CD4-positive, alpha-beta T cell treated with Interleukin-17A for 4 hours (primary cell): Measurements from ENCODE around the gene GNE.
"Not testable (repeated sequence)": the region's sequence is repeated elsewhere in the genome, so short reads cannot be mapped to it uniquely, and the experiment has no call there.

Experiments
- DNase-seq: peaks from one replicate; pipeline ENCODE4 v3.0.0-alpha.2; 2020; ENCODE audit warnings: mixed read lengths

GNE gene

DNA sequence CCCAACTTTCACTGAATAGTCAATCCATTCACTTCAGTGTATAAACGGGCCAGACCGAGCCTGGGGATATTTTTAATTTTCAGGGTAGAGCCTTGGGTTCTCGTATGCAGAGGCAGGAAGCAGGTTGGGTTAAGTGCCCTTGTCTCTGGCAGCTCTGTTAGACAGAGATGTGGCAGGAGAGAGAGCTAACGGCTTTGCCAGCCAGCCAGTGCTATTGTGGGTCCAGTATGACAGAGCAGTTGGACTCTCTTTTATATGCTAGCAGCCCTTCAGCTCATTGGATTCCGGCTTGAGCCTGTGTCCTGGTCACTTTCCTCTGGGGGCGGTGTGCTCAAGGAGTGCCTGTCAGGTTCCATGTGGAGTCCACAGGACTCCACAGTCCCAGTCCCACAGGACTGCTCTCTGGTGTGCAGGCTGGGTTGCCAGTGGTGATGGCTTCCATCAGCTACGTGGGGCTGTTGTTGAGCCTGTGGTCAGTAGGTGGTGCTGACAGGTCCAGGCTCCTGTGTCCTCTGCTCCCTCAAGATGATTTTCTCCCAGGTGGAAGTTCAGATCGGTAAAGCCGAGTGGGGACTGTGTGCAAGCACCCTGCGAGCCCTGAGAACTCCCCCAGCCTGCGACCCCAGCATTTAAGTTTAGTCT, 53.2 kb downstream of the GNE start:
- no peak for DNase-seq

DNA sequence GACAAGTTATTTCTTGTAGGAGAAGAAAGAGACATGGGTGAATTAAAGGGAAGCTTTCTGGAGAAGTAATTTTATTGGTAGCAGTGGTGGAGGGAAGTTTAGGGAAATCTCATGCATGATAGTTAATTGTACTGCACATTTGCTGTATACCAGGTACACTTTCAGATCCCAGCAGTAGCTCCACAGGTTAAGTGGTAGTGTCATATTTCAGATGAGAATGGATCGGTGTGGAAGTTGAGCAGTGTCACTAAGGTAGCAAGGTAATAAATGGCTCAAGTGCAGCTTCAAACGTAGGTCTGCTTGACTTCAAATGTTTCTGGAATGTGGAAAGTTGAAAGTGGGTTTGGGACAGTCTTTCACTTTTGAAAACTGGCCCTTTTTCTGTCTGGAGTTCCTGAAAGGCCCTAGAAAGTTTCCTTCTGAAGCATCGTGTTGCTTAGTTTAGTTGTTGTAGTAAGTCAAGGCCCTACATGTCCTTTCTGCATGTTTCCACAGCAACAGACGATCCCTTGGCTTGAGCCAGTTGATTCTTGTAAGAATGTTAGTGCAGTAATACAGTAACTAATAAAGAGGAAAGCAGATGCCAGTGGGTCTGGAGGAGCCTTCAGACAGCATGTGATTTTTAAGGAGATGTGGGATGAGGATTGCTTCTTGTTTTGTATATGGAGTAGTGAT, 63.8 kb downstream of the GNE start:
- no peak for DNase-seq

DNA sequence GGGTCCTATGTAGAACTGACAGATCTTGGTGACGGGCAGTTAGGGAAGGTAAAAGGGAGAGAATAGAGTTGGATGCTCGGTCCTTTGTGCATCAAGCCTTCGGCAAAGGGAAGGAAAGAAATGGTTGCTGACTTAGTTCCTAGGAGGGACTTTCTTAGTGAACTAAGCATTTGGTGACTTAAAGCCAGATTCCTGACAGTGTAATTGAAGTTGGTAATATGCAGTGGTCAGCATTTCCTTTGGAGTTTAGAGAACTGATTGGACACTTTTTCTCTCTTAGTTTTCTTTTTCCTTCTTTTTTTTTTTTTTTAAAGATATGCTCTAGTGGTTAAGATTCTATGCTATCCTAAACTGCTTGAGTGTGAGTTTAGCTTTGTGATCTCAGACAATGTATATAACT, 65.2 kb downstream of the GNE start:
- DNase-seq: no peak

DNA sequence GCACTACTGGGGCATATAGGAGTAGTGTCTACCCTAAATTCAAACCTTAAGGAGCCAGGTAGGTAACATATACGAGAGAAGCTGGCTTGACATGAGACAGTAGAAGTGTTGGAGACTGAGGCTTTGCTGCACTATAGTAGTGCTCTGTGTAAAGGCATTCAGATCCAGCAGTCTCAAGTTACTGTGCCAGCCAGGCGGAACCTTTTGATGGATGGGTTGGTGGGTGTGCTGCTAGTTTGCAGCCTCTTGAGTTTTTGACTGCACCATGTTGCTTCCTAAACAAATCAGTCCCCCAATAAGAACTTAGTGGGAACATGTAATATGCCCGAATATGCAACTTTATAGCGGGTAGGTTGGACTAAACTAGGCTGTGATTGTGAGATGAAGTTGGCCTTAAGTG, 66.1 kb downstream of the GNE start:
- no peak for DNase-seq

DNA sequence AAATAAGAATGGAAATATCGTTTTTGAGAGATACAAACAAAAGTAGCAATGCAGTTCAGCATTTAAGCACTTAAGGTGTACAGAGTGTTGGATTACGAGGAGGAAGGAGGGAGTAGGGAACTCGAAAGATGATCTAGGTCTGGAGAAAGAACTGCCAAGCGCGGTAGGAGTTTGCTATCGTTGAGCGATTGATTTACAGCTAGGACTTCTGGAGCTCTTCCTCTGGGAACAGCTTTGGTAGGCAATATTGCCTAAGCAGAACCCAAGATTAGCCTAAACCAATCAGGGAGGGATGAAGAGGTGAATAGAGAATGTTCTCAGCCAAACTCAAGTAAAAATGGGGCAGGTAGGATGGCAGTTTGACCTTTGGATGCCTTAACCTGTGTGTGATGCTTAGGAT, 66.6 kb downstream of the GNE start:
- no peak for DNase-seq

DNA sequence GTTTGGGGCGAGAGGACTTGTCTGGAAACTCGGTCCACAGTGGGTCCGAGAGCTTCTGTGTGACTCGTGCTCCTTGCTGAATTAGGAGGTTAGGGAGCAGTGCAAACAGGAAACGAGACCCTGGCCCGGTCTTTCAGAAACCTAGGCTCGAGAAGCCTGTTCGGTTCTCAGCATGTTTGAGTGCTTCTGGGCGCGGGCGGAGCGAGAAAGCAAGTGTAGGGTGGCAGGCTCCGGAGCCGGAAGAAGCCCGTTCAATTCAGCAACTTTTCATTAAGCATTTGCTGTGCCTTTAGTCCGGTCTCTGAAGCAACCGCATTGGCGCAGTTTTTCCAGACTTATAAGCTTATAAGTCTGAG, 67.0 kb downstream of the GNE start:
- peak; percentile 61 for DNase-seq

DNA sequence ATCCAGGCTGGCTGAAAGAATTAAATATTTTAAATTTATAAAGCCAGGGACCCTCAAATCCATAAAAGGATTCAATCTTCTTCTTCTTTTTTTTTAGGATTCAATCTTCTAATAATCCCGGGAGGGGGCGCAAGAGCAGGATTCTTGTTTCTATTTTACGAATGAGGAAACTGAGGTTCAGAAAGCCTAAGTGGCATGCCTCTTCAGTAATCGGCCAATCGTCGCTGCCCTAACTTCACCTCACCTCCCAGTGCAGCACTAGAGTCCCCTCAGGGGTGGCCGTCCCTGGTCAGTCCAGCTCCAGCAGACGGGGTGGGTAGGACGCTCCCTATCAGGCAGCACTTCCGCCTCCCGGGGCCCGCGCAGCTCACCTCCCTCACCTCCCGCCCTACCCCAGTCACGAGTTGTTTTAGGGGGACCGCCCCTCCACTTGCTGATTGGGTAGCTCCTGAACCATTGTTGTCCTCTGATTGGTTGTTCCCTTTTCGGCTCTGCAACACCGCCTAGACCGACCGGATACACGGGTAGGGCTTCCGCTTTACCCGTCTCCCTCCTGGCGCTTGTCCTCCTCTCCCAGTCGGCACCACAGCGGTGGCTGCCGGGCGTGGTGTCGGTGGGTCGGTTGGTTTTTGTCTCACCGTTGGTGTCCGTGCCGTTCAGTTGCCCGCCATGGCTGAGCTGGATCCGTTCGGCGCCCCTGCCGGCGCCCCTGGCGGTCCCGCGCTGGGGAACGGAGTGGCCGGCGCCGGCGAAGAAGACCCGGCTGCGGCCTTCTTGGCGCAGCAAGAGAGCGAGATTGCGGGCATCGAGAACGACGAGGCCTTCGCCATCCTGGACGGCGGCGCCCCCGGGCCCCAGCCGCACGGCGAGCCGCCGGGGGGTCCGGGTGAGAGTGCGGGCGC, 67.6 kb downstream of the GNE start, which contains the start of gene CLTA:
CLTA (plus strand) TSS at position 534 of the 902 bp plus-strand sequence; CDS start at position 670, 136 bp downstream.
- peak; percentile 93 for DNase-seq

DNA sequence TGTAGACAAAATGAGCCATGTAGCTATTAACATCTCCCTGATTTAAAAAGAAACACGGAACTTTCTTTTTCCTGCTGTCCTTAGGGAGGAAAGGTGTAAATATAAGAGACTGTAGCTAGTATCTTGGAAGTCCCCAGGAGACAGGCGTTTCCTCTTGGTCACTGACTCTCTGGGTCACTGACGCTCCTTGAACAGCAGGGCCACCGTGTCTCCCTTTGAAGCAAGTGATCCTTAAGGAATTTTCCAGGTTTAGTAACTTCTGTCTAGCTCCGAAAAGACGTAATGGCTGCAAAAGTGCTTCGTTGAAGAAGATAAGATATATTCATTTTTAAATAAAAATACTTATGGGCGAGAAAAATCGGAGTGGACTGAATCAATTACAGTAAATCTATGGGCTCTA, 68.3 kb downstream of the GNE start:
- DNase-seq: no peak

DNA sequence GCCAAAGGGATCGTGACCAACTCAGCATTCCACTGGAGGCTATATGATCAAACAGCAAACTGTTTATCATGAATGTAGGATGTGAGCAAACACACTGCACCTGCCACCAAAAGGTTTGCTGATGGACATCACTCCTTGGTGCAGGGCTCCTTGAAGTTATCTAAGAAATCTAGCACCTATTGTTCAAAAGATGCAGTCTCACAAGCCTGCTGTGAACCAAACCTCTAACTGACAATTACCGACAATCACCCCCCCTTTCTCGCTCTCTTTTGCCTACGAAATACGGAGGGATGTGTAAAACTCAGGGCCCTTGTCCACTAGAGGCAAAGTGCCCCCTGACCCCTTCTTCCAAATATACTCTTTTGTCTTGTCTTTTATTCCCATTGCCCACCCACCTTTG, 70.0 kb downstream of the GNE start:
- no peak for DNase-seq

DNA sequence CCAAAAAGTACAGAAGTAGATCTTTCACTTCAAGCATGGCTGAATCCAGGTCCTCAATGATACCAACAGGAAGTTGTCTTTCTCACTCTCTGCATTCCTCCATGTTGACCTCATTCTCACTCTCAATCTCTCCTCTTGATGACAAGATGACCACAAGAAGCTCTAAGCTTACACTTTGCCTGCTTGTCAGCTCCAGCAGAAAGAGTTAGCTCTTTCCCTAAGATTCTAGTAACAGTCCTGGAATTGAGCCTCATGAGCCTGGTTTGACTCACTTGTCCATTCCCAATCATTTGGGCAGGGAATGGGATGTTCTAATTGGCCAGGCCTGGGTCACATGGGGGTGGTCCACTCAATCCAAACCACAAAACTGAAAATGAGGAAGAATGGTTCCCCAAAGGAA, 70.8 kb downstream of the GNE start:
- DNase-seq: no peak

DNA sequence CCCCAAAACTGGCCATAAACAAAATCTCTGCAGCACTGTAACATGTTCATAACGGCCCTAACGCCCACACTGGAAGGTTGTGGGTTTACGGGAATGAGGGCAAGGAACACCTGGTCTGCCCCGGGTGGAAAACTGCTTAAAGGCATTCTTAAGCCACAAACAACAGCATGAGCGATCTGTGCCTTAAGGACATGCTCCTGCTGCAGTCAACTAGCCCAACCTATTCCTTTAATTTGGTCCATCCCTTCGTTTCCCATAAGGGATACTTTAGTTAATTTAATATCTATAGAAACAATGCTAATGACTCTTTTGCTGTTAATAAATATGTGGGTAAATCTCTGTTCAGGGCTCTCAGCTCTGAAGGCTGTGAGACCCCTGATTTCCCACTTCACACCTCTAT, 78.0 kb downstream of the GNE start:
- DNase-seq: not testable (repeated sequence)

DNA sequence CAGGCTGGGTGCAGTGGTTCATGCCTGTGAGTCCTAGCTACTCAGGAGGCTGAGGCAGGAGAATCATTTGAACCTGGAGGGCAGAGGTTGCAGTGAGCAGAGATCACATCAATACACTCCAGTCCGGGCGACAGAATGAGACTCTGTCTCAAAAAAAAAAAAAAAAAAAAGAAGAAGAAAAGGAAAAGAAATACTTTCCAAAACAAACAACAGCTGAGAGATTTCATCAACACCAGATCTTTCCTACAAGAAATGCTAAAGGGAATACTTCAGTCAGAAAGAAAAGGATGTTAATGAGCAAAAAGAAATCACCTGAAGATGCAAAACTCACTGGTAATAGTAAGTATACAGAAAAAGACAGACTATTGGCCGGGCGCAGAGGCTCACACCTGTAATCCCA, 80.7 kb downstream of the GNE start:
- DNase-seq: no peak

DNA sequence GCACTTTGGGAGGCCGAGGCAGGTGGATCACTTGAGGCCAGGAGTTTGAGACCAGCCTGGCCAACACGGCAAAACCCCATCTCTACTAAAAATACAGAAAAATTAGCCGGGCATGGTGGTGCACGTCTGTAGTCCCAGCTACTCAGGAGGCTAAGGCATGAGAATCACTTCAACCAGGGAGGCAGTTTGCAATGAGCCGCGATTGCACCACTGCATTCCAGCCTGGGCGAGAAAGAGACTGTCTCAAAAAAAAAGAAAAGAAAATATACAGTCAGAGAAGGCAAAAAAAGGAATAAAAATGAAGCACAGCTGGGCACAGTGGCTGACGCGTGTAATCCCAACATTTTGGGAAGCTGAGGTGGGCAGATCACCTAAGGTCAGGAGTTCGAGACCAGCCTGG, 81.8 kb downstream of the GNE start:
- DNase-seq: not testable (repeated sequence)

DNA sequence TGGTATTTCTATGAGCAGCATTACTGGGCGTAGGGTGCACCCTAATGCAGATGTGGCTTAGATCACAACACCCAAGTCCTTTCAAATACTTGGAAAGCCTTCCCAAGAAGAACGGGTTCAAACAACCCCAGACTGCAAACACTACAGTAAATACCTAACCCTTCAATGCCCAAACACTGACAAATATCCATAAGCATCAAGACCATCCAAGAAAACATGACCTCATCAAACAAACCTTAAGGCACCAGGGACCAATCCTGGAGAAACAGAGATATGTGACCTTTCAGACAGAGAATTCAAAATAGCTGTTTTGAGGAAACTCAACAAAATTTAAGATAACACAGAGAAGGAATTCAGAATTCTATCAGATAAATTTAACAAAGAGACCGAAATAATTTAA, 83.0 kb downstream of the GNE start:
- DNase-seq: not testable (repeated sequence)

DNA sequence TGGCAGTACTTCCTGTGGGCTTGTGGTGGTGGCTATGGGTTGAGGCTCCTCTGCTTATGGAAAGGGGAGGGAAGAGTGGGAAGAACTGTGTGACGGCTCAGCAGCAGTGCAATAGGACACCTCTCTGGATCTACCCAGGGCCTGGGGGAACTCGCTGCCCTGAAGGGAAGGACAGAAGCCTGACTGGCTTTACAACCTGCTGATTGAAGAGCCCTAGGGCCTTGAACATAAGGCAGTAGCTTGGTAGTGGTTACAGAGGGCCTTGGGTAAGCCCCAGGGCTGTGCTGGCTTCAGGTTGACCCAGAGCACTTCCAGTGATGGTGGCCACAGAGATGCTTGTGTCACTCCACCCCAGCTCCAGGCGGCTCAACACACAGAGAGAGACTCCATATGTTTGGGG, 83.5 kb downstream of the GNE start:
- DNase-seq: no peak

DNA sequence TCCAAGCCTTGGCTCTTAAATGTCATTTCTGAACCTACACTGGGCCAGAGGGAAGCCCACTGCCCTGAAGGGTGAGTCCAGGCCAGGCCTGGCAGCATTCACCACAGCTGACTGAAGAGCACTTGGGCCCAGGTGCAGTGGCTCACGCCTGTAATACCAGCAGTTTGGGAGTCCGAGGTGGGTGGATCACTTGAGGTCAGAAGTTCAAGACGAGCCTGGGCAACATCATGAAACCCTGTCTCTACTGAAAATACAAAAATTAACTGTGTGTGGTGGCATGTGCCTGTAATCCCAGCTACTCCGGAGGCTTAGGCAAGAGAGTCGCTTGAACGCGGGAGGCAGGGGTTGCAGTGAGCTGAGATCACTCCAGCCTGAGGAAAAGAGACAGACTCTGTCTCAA, 84.0 kb downstream of the GNE start:
- no peak for DNase-seq

DNA sequence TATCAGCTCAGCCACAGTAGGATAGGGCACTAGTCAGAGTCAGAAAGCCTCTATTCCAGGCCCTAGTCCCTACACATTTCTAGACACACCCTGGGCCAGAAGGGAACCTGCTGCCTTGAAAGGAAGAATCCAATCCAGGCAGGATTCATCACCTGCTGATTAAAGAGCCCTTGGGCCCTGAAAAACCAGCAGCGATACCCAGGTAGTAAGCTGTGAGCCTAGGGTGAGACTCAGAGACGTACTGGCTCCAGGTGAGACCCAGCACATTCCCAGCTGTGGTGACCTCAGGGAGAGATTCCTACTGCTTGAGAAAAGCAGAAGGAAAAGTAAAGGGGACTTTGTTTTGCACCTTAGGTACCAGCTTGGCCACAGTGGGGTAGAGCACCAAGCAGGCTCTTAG, 84.4 kb downstream of the GNE start:
- DNase-seq: no peak

DNA sequence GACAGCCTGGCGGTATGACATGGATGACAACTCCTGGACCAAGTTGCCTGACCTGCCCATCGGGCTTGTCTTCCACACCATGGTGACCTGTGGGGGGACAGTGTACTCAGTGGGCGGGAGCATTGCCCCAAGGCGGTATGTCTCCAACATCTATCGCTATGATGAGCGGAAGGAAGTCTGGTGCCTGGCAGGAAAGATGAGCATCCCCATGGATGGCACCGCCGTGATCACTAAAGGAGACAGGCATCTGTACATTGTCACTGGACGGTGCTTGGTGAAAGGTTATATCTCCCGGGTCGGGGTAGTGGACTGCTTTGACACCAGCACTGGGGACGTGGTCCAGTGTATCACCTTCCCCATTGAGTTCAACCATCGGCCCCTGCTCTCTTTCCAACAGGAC, 87.7 kb downstream of the GNE start:
- DNase-seq: no peak

DNA sequence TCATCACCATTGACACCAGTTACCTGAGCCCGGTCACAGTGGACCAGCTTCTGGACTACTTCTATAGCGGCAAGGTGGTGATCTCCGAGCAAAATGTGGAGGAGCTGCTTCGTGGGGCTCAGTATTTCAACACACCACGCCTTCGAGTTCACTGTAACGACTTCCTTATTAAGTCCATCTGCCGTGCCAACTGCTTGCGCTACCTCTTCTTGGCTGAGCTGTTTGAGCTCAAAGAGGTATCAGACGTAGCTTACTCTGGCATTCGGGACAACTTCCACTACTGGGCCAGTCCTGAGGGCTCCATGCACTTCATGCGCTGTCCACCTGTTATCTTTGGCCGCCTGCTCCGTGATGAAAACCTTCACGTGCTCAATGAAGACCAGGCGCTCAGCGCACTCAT, 88.5 kb downstream of the GNE start:
- DNase-seq: no peak

DNA sequence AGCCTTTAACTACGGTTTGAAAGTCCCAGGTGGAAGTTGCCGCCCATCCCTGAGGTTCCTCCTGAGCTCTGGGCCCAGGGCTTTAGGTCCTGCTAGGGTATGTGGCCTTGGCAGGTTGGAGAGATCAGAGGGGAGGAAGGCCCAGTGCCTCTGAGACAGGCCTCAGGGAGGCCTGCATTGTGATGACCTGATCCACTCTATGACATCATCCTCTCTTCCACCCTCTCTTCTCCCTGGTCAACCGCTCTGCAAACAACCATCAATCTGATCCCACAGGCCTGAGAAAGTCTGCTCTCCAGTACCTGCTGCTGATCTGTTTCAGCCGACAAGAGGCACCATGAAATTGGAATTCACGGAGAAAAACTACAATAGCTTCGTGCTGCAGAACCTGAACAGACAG, 89.1 kb downstream of the GNE start, which contains the start of gene CCIN:
CCIN (plus strand) TSS at position 223 of the 400 bp plus-strand sequence; CDS start at position 338, 115 bp downstream.
- DNase-seq: no peak

DNA sequence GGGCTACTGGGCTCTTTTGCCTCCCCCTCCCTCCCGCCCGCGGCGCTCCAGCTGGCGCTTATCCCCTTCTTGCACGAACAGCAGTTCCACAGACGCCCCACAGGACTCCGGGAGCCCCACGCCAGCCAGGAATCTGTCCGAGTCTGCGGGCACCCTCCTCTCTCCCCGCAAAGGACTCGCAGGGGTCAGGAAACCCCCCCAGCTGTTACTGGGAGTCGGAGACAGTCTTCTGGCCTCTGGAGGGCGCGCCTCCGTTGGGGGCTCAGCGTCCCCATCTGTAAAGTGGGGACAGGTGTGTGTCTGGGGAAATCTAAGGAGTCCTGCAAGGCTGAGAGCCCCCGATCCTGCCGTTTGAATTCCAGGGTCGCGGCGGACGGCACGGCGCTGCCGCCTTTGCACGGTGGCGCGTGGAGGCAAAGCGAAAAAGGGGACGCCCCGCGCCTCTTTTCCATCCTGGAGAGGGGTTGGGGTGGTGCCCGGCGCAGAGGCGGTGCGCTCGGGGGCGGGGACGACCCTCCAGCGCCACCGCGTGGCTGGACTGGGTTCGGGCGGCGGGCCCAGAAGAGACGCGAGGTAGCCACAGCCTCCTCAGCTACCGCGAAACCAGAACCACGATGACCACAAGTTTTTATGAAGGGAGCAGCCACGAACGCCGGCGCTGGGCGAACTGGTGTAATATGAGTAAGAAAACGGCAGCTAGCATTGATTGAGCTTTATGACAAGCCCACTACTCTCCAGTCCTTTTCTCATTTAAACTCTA, 91.9 kb downstream of the GNE start:
- DNase-seq: peak; percentile 85

DNA sequence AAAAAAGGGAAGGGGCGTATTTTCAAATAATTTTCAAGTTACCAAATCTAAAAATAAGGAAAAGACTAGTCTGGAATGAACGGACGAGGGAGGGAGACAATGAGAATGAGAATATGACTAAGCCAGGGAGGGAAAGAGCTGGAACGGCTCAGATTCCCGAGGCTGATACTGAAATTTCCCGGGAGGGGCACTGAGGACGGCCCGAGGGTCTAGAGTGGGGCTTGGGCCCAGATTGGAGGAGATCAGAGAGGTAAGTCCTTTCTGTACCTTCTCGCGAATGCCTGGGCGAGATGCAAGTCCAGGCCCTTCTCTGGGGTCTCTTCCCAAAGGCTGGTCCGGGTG, 92.5 kb downstream of the GNE start:
- DNase-seq: no peak

DNA sequence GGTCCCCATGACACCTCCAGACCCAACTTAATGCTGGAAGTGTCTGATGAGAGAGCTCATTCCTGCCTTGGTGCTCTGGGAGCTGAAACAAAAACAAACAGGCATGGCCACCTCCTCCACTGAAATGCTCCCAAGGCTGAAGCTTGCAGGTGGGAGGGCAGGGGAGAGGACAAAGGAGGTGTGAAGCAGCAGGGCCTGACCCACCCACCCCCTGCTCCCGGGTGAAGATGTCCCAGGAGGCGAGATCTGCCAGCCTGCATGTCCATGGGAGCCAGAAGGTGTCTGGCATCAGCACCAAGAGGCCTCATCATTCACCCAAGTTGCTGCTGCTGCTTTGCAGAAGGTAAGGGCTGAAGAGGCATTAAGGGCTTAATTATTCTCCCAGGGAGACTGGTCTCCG, 93.3 kb downstream of the GNE start:
- no peak for DNase-seq
